HepG2 (cell line): ENCODE results near the gene IFNAR1. TPM values are rescaled to one million over a fixed set of nuclear protein-coding genes. Genes with fewer than 3 reads are reported as not detected.

Experiments used
- BORCS8-MEF2B ChIP-seq: sonication (generic); formaldehyde crosslinking; IDR thresholded peaks from 2 replicates; pipeline ENCODE4 v1.8.0; 2022; ENCODE audit warnings: mild to moderate bottlenecking, missing genetic modification reagents
- MAF1 ChIP-seq: sonication (generic); formaldehyde crosslinking; IDR thresholded peaks from 2 replicates; pipeline ENCODE4 v1.5.0; 2020; ENCODE audit warnings: missing genetic modification reagents, borderline replicate concordance
- MAX ChIP-seq: IDR thresholded peaks from 2 replicates; pipeline ENCODE4 v1.6.1; 2012; ENCODE audit warnings: inconsistent platforms
- MZF1 ChIP-seq: sonication (generic); formaldehyde crosslinking; IDR thresholded peaks from 2 replicates; pipeline ENCODE4 v1.8.1; 2023; ENCODE audit warnings: mild to moderate bottlenecking, missing genetic modification reagents, borderline replicate concordance
- NR2C2 ChIP-seq: sonication (generic); formaldehyde crosslinking; IDR thresholded peaks from 2 replicates; pipeline ENCODE4 v1.4.0; 2020; ENCODE audit warnings: missing genetic modification reagents, mild to moderate bottlenecking, moderate library complexity, borderline replicate concordance
- PAXIP1 ChIP-seq: sonication (generic); formaldehyde crosslinking; conservative IDR thresholded peaks from 2 replicates; pipeline ENCODE4 v1.4.0; 2020; ENCODE audit warnings: mild to moderate bottlenecking, missing genetic modification reagents, moderate library complexity
- TARDBP ChIP-seq: sonication (generic); formaldehyde crosslinking; IDR thresholded peaks from 2 replicates; pipeline ENCODE4 v1.8.0; 2022; ENCODE audit warnings: mild to moderate bottlenecking, missing genetic modification reagents
- TRAFD1 ChIP-seq: sonication (generic); formaldehyde crosslinking; IDR thresholded peaks from 2 replicates; pipeline ENCODE4 v1.5.1; 2020; ENCODE audit warnings: missing genetic modification reagents, mild to moderate bottlenecking, borderline replicate concordance
- ZNF567 ChIP-seq: sonication (generic); formaldehyde crosslinking; IDR thresholded peaks from 2 replicates; pipeline ENCODE4 v1.8.1; 2023; ENCODE audit warnings: mild to moderate bottlenecking, missing genetic modification reagents, borderline replicate concordance
- polyA plus RNA-seq, 8 experiments: library from polyadenylated mRNA; depleted of rRNA in 3 of 8; stranded (reverse) in 7 of 8; unstranded in 1 of 8; fragments of >200 nt; fragmentation: Illumina TruSeq in 4 of 8; extraction: Trizol in 4 of 8; gene quantifications; 2 replicates each; pipeline versions ENCODE4 v1.2.1 to v1.2.3, GENCODE V29; 2011 to 2016; ENCODE audit warnings: low read depth in 4 of 8, missing spikeins in 1 of 8, mixed read lengths in 1 of 8; ENCODE audit not compliant: insufficient read depth in 1 of 8
- total RNA-seq, 5 experiments: library from RNA; depleted of rRNA; stranded (reverse); fragments of >200 nt; fragmentation: Illumina TruSeq; extraction: Trizol; gene quantifications; 2 replicates each; pipeline ENCODE4 v1.2.3, GENCODE V29; 2016; ENCODE audit warnings: low read depth in 1 of 5
- TF ChIP-seq, protein P1 (sequence below): sonication (generic); formaldehyde crosslinking; IDR thresholded peaks from 2 replicates; pipeline ENCODE4 v1.5.0; 2020; ENCODE audit warnings: missing genetic modification reagents
- TF ChIP-seq, protein P2 (sequence below): sonication (generic); formaldehyde crosslinking; IDR thresholded peaks from 2 replicates; pipeline ENCODE4 v1.5.0; 2020; ENCODE audit warnings: mild to moderate bottlenecking, missing genetic modification reagents, borderline replicate concordance
- TF ChIP-seq, protein P3 (sequence below): sonication (generic); formaldehyde crosslinking; IDR thresholded peaks from 2 replicates; pipeline ENCODE4; 2020; ENCODE audit warnings: missing genetic modification reagents, mild to moderate bottlenecking, borderline replicate concordance

The IFNAR1 gene
- total and polyA plus RNA-seq, 2 of the 13 experiments (the other 11 are each of a cell fraction or from before 2014, with no cell fraction given): 6.7 to 9.3 TPM

- peak; percentile 92 for TF ChIP-seq MAX
- 0 out of 2 replicates have a peak, but pooled peaks have one; percentile 65 for TF ChIP-seq MZF1 (CRISPR knock-in tag)
- TF ChIP-seq, protein P1, sequence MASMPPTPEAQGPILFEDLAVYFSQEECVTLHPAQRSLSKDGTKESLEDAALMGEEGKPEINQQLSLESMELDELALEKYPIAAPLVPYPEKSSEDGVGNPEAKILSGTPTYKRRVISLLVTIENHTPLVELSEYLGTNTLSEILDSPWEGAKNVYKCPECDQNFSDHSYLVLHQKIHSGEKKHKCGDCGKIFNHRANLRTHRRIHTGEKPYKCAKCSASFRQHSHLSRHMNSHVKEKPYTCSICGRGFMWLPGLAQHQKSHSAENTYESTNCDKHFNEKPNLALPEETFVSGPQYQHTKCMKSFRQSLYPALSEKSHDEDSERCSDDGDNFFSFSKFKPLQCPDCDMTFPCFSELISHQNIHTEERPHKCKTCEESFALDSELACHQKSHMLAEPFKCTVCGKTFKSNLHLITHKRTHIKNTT (CRISPR knock-in tag): no peak
- TF ChIP-seq BORCS8-MEF2B: peak; percentile 47; the same call in 1 of the 2 replicates
- TF ChIP-seq TRAFD1 (CRISPR knock-in tag): no peak
- TF ChIP-seq TARDBP: peak; percentile 71; the same call in 1 of the 2 replicates
- TF ChIP-seq, protein P2, sequence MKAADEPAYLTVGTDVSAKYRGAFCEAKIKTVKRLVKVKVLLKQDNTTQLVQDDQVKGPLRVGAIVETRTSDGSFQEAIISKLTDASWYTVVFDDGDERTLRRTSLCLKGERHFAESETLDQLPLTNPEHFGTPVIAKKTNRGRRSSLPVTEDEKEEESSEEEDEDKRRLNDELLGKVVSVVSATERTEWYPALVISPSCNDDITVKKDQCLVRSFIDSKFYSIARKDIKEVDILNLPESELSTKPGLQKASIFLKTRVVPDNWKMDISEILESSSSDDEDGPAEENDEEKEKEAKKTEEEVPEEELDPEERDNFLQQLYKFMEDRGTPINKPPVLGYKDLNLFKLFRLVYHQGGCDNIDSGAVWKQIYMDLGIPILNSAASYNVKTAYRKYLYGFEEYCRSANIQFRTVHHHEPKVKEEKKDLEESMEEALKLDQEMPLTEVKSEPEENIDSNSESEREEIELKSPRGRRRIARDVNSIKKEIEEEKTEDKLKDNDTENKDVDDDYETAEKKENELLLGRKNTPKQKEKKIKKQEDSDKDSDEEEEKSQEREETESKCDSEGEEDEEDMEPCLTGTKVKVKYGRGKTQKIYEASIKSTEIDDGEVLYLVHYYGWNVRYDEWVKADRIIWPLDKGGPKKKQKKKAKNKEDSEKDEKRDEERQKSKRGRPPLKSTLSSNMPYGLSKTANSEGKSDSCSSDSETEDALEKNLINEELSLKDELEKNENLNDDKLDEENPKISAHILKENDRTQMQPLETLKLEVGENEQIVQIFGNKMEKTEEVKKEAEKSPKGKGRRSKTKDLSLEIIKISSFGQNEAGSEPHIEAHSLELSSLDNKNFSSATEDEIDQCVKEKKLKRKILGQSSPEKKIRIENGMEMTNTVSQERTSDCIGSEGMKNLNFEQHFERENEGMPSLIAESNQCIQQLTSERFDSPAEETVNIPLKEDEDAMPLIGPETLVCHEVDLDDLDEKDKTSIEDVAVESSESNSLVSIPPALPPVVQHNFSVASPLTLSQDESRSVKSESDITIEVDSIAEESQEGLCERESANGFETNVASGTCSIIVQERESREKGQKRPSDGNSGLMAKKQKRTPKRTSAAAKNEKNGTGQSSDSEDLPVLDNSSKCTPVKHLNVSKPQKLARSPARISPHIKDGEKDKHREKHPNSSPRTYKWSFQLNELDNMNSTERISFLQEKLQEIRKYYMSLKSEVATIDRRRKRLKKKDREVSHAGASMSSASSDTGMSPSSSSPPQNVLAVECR (CRISPR knock-in tag): peak; percentile 58; the same call in 1 of the 2 replicates
- TF ChIP-seq NR2C2 (CRISPR knock-in tag): peak; percentile 81
- TF ChIP-seq, protein P3, sequence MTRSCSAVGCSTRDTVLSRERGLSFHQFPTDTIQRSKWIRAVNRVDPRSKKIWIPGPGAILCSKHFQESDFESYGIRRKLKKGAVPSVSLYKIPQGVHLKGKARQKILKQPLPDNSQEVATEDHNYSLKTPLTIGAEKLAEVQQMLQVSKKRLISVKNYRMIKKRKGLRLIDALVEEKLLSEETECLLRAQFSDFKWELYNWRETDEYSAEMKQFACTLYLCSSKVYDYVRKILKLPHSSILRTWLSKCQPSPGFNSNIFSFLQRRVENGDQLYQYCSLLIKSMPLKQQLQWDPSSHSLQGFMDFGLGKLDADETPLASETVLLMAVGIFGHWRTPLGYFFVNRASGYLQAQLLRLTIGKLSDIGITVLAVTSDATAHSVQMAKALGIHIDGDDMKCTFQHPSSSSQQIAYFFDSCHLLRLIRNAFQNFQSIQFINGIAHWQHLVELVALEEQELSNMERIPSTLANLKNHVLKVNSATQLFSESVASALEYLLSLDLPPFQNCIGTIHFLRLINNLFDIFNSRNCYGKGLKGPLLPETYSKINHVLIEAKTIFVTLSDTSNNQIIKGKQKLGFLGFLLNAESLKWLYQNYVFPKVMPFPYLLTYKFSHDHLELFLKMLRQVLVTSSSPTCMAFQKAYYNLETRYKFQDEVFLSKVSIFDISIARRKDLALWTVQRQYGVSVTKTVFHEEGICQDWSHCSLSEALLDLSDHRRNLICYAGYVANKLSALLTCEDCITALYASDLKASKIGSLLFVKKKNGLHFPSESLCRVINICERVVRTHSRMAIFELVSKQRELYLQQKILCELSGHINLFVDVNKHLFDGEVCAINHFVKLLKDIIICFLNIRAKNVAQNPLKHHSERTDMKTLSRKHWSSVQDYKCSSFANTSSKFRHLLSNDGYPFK (CRISPR knock-in tag): peak; percentile 34; the same call in 1 of the 2 replicates
- TF ChIP-seq PAXIP1 (CRISPR knock-in tag): peak; percentile 71
- no peak for TF ChIP-seq MAF1 (CRISPR knock-in tag)
- TF ChIP-seq ZNF567: no peak
Observed at GRCh38 chr21:33383056-33383888, 58.5 kb downstream of the IFNAR1 start (continued).
